ENCODE results near the gene PLA2G4F. TPM values are rescaled to one million over a fixed set of nuclear protein-coding genes. Genes with fewer than 3 reads are reported as not detected.
A peak's percentile ranks its signal among the peaks of the same experiment; 100 is the strongest.
"Not testable (repeated sequence)": the region's sequence is repeated elsewhere in the genome, so short reads cannot be mapped to it uniquely, and the experiment has no call there.

PLA2G4F gene
- total RNA-seq, 1 experiment from 2014 or later: 1.9 TPM

GRCh38 chr15:42093966-42094365 is 62.5 kb downstream of the PLA2G4F start:
- no peak overlapping the region for H3K4me2 ChIP-seq

DNA sequence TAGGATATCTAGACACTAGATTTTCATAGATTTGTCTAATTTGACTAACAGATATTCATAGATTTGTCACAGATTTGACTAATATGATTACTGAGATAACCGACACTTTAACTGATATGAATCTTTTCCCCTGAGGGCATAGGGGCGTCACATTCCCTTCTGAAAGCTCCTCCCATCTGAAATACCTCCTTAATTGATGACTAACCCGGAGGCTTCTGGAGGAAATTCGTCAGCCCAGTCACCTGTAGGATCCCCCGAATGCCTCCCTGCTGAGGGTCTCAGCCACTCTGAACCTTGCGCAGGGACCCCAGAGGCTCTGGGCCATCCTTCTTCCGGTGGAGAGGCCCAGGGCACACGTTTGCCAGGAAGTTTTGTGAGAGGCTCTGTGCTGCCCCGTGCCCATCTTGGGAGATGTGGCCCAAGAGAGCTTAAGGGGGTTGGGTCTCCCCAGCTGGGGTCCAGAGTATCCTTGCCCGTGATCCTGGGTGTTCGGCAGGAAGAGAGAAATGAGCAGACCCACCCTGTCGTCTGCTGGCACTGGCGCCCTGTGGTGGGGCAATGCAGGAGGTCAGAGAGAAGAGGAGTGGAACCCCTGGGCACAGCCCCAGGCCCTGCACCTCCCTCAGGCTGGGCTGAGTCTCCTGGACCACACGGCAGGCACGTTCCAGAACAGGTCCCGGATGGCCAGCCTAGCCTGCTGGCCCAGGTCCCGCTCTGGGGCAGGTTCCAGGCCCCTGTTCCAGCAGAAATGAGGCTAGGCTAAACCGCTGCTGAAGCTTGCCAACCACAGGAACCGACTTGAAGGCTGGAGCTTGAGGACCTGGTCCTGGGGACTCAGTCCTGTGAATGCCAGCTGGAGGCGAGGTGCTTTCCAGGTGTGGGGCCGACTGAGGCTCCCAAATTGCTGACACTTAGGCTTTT is 63.8 kb downstream of the PLA2G4F start:
- intact Hi-C loops (cut with micrococcal nuclease; ENCODE audit: unreplicated experiment): no loop called here
- peak; percentile 50 to 78 for DNase-seq
- POLR2A ChIA-PET (ENCODE audit: unreplicated experiment): interaction anchor here (0.5 to 0.6 kb wide), 2 partner anchors 9 to 559 kb away, joined by 3 to 4 read pairs; no protein-coding TSS in a partner anchor

More at GRCh38 chr15:42093966-42094365, 62.5 kb downstream of the PLA2G4F start:
- no peaks in the 10 kb centered on the region for H4K20me1 ChIP-seq (ENCODE audit: insufficient read depth)
- no TSS peak for BruUV-seq (replicated peaks)
- H3K36me3 ChIP-seq (ENCODE audit: low read depth): no peaks in the 10 kb centered on the region
- no peaks in the 10 kb centered on the region for H3F3A ChIP-seq (ENCODE audit: insufficient read depth, low read depth)
- no peak overlapping the region for H3K4me3 ChIP-seq
- no peak for TF ChIP-seq EZH2 (IDR thresholded peaks at IDR 0.05; ENCODE audit: low read depth)
- TF ChIP-seq CTCF (conservative IDR thresholded peaks at IDR 0.05): no peak
- H3K27ac ChIP-seq: no peak overlapping the region
- no peak overlapping the region for H2AFZ ChIP-seq
- H3K27me3 ChIP-seq (ENCODE audit: insufficient read depth, low read depth): no peaks in the 10 kb centered on the region
- H3K9me3 ChIP-seq (ENCODE audit: insufficient read depth, low read depth): no peaks in the 10 kb centered on the region
- ChIA-PET CTCF (no interaction called here), POLR2A (ENCODE audit: unreplicated experiment) (no interaction called here)
- H3K4me1 ChIP-seq (replicated peaks; ENCODE audit: insufficient read depth): peaks cover 16% of the 10 kb centered on the region
- no peak for DNase-seq
- no peaks in the 10 kb centered on the region for H3K9me2 ChIP-seq (ENCODE audit: insufficient read depth)
- H3K79me2 ChIP-seq (ENCODE audit: low read depth): no peaks in the 10 kb centered on the region
- intact Hi-C loops (cut with micrococcal nuclease; ENCODE audit: unreplicated experiment): no loop called here

DNA sequence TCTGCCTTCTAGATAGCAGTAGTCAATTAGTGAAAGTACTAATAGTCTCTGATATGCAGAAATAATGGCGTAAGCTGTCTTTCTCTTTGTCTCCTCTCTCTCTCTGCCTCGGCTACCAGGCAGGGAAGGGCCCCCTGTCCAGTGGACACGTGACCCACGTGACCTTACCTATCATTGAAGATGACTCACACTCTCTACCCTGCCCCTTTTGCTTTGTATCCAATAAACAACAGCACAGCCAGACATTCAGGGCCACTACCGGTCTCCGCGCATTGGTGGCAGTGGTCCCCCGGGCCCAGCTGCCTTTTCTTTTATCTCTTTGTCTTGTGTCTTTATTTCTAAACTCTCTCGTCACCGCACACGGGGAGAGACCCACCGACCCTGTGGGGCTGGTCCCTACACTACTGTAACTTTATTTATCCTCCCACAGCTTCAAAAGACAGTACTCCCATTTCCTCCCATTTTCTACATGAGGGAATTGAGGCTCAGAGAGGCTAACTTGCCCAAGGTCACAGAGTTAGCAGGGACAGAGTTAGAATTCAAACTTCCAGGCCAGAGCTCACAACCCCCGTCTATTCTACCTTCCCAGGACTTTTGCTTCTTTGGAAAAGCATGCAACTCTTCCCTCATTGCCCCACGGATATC is 64.6 kb downstream of the PLA2G4F start:
- H3K4me1 ChIP-seq (replicated peaks; ENCODE audit: insufficient read depth): peaks cover 25% of the 10 kb centered on the region
- H3K36me3 ChIP-seq (ENCODE audit: low read depth); H3K4me3 ChIP-seq; H2AFZ ChIP-seq; H3K27me3 ChIP-seq (ENCODE audit: insufficient read depth, low read depth); H3K9me2 ChIP-seq (ENCODE audit: insufficient read depth); H3K27ac ChIP-seq; H3K9me3 ChIP-seq (ENCODE audit: insufficient read depth, low read depth); H3F3A ChIP-seq (ENCODE audit: insufficient read depth, low read depth); H3K79me2 ChIP-seq (ENCODE audit: low read depth); intact Hi-C loops (cut with micrococcal nuclease; ENCODE audit: unreplicated experiment); H4K20me1 ChIP-seq (ENCODE audit: insufficient read depth): not testable (repeated sequence)
- ChIA-PET POLR2A (ENCODE audit: unreplicated experiment) (interaction anchor here (0.6 kb wide), 1 partner anchor 8 kb away, joined by 3 read pairs; no protein-coding TSS in a partner anchor), CTCF (interaction anchor here (0.8 kb wide), 2 partner anchors 7 to 122 kb away, joined by 3 read pairs; no protein-coding TSS in a partner anchor)
- H3K4me2 ChIP-seq: peak overlapping the region; percentile 62
- TSS peak; percentile 61 for BruUV-seq (replicated peaks)
- DNase-seq: peak in 1 of 2 experiments; percentile 23

More for the DNA sequence above, 63.8 kb downstream of the PLA2G4F start:
- no TSS peak for BruUV-seq (replicated peaks)
- CTCF ChIA-PET: interaction anchor here (0.5 to 0.8 kb wide), 3 partner anchors 8 to 1003 kb away, joined by 3 to 8 read pairs (median 3); no protein-coding TSS in a partner anchor
- Histone ChIP-seq H4K20me1 (ENCODE audit: insufficient read depth) (no peaks in the 10 kb centered on the region), H3K36me3 (ENCODE audit: low read depth) (no peaks in the 10 kb centered on the region), H3K27me3 (ENCODE audit: insufficient read depth, low read depth) (no peaks in the 10 kb centered on the region), H3K4me3 (no peak overlapping the region), H3K9me2 (ENCODE audit: insufficient read depth) (no peaks in the 10 kb centered on the region), H3K79me2 (ENCODE audit: low read depth) (no peaks in the 10 kb centered on the region), H3K27ac (no peak overlapping the region), H3K9me3 (ENCODE audit: insufficient read depth, low read depth) (no peaks in the 10 kb centered on the region), H3K4me2 (peak overlapping the region; percentile 62), H2AFZ (no peak overlapping the region), H3K4me1 (replicated peaks; ENCODE audit: insufficient read depth) (peaks cover 24% of the 10 kb centered on the region), H3F3A (ENCODE audit: insufficient read depth, low read depth) (no peaks in the 10 kb centered on the region)
- TF ChIP-seq CTCF (conservative IDR thresholded peaks at IDR 0.05) (no peak), EZH2 (IDR thresholded peaks at IDR 0.05; ENCODE audit: low read depth) (no peak)

Measured in PC-9 (cell line).